ENCODE data around the gene SURF1.

DNA sequence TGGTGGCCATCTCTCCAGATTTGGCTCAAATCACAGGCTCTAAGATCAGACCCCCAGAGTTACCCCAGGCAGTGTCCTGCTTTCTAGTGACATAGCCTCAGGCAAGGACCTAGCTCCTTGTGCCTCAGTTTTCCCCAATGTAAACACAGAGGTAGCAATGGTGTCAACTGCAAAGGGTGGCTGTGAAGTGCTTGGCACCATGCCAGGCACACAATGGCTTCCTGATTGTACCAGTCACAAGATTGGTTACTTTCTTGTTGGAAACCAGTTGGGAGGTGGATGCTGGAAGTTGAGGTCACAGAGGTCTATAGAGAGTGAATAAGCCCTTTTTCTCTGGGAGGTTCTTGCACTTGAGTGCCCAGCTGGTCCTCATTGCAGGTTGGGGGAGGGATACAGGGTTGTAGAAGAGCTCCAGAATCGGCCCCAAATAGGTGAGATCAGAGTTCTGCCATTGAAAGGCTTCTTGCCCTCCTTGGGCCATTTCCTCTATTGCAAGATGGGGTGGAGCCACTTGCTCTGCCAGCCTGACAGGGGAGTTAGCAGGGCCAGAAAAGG, 22.2 kb upstream of the SURF1 start:
- TF ChIP-seq RAD21 (IDR thresholded peaks at IDR 0.05; ENCODE audit: insufficient read depth, low read depth, low read length) (no peak), POLR2AphosphoS2 (IDR thresholded peaks at IDR 0.05; ENCODE audit: low read depth, low read length) (no peak), RFX5 (IDR thresholded peaks at IDR 0.05; ENCODE audit: low read depth, low read length) (no peak)
- TF ChIP-seq, protein P1, sequence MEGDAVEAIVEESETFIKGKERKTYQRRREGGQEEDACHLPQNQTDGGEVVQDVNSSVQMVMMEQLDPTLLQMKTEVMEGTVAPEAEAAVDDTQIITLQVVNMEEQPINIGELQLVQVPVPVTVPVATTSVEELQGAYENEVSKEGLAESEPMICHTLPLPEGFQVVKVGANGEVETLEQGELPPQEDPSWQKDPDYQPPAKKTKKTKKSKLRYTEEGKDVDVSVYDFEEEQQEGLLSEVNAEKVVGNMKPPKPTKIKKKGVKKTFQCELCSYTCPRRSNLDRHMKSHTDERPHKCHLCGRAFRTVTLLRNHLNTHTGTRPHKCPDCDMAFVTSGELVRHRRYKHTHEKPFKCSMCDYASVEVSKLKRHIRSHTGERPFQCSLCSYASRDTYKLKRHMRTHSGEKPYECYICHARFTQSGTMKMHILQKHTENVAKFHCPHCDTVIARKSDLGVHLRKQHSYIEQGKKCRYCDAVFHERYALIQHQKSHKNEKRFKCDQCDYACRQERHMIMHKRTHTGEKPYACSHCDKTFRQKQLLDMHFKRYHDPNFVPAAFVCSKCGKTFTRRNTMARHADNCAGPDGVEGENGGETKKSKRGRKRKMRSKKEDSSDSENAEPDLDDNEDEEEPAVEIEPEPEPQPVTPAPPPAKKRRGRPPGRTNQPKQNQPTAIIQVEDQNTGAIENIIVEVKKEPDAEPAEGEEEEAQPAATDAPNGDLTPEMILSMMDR (IDR thresholded peaks at IDR 0.05 in 2 of 3, conservative IDR thresholded peaks at IDR 0.05 in 1 of 3; ENCODE audit: control insufficient read depth in 2 of 3, extremely low read depth in 1 of 3, insufficient read depth in 1 of 3, low read depth in 3 of 3, low read length in 3 of 3): no peak
